Measurements from ENCODE around the gene TACC3.

- TF ChIP-seq EP300 (IDR thresholded peaks at IDR 0.05), result no peak
- no peak for TF ChIP-seq CTCF (IDR thresholded peaks at IDR 0.05)
These were observed 948 bp upstream of the TACC3 start for GRCh38 chr4:1720163-1720983.
